SK-N-MC (cell line): ENCODE data around the gene TMEM273.

ENCODE experiments used
- DNase-seq: peaks from one replicate; pipeline ENCODE4 v3.0.0-alpha.2; 2011; ENCODE audit warnings: low read depth, low spot score
- H3K27ac ChIP-seq: fragments of 200-600 bp; sonication (generic); 2 replicates; pipeline ENCODE4 v1.5.1; 2016; ENCODE audit warnings: mixed run types
- H3K36me3 ChIP-seq: fragments of 200-600 bp; sonication (generic); 2 replicates; pipeline ENCODE4 v1.6.1; 2017; ENCODE audit warnings: antibody characterized with exemption, low read length, mixed read lengths; ENCODE audit not compliant: insufficient read depth
- H3K4me3 ChIP-seq: fragments of 200-600 bp; sonication (generic); 2 replicates; pipeline ENCODE4 v1.5.1; 2016
- H3K9ac ChIP-seq: fragments of 200-600 bp; sonication (generic); 2 replicates; pipeline ENCODE4 v1.8.0; 2017; ENCODE audit warnings: mixed run types, mixed read lengths; ENCODE audit not compliant: insufficient read length
- H3K9me3 ChIP-seq: fragments of 200-600 bp; sonication (generic); 2 replicates; pipeline ENCODE4 v1.6.1; 2017; ENCODE audit warnings: low read depth, mild to moderate bottlenecking, antibody characterized with exemption, low read length, moderate library complexity, mixed read lengths
- EZH2 ChIP-seq: fragments of 200-600 bp; sonication (generic); IDR thresholded peaks from one replicate; pipeline ENCODE4 v1.6.1; 2017; ENCODE audit warnings: antibody characterized with exemption
- FOXP2 ChIP-seq: optimal IDR thresholded peaks from 2 replicates; pipeline ENCODE3; 2011; ENCODE audit warnings: mild to moderate bottlenecking, moderate library complexity; ENCODE audit not compliant: insufficient read depth; ENCODE audit errors: extremely low read length, control extremely low read depth
- POLR2AphosphoS5 ChIP-seq: IDR thresholded peaks from 2 replicates; pipeline ENCODE4 v1.6.1; 2012; ENCODE audit warnings: mild to moderate bottlenecking, low read depth, low read length, borderline replicate concordance

The TMEM273 gene

DNA sequence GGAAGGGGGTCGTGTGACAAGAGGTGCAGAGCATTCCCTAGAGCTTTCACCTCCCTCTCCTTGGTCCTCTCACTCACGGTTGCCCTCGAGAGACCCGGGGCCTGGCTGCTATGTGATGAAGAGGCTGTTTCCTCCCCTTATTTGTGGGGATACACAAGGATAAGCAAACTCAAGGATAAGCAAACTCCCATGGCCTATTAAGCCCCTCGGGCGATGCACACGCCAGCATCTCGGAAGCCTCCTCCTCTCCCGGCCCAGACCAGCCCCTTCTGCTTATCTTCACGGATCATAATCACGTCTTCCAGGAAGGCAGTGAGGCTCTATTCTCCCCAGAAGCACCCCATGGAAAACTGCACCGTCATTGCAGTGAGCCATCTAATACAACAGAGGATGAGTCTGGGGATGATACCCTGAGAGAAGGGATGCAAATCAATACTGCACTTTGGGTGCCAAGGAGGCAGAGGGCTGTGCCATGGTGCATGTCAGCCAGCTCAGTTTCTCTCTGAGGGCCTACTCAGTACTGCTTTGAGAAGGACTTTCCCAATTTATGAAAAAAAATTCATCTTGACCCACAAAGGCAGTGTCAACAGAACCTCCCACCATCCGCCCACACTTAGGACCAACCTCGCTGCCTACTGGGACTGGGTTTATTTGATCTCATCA, 22.2 kb downstream of the TMEM273 start:
- DNase-seq: no peak
- Histone ChIP-seq H3K27ac (no peak overlapping the region), H3K9ac (no peak overlapping the region), H3K36me3 (no peaks in the 10 kb centered on the region), H3K4me3 (no peak overlapping the region), H3K9me3 (no peaks in the 10 kb centered on the region)
- TF ChIP-seq EZH2 (no peak), POLR2AphosphoS5 (no peak), FOXP2 (no peak)

DNA sequence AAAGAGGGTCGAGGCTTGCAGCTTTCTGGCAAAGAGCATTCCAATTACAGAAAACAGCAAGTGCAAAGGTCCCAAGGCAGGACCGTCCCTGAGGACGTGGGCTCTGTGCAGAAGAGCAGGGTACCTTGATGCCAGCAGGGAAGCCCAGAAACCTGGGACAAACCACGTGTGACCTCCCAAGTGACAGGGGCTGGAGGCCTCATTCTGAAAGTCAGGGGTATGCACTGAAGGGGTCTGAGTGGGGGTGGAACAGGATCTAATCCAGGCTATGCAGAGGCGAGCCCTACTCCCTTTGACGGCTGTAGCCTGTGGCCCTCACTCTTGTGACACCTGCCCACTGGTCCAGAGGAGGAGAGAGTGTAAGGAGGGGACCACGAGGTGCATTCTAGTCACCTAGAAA, 22.9 kb downstream of the TMEM273 start:
- no peak overlapping the region for H3K27ac ChIP-seq
- DNase-seq: no peak
- no peak overlapping the region for H3K9ac ChIP-seq
- no peak for TF ChIP-seq EZH2
- TF ChIP-seq FOXP2: no peak
- no peak for TF ChIP-seq POLR2AphosphoS5
- H3K36me3 ChIP-seq: no peaks in the 10 kb centered on the region
- H3K4me3 ChIP-seq: no peak overlapping the region
- no peaks in the 10 kb centered on the region for H3K9me3 ChIP-seq

GRCh38 chr10:49164559-49165188, 23.5 kb downstream of the TMEM273 start:
- no peak overlapping the region for H3K4me3 ChIP-seq
- H3K36me3 ChIP-seq: no peaks in the 10 kb centered on the region
- H3K27ac ChIP-seq: no peak overlapping the region
- H3K9ac ChIP-seq: no peak overlapping the region
- TF ChIP-seq EZH2 (no peak), FOXP2 (no peak), POLR2AphosphoS5 (no peak)
- H3K9me3 ChIP-seq: no peaks in the 10 kb centered on the region
- no peak for DNase-seq

DNA sequence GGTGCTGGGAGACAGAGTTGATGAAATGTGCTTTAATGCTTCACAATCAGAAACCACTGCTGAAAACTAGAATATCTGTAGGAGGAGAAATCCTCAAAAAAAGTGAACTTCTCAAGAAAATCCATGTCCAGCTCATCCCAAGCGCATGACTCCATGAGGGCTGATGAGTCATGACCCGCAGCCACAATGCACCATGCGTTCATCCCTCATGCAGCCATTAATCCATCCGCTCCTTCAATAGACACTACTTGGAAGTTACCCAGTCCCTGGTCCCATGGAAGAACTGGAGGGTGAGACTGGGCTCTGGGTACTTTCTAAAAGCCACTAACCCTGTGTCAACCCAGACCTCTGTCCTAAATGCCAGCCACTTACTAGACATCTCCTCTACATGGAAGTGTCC, 24.4 kb downstream of the TMEM273 start:
- TF ChIP-seq FOXP2 (no peak), EZH2 (no peak), POLR2AphosphoS5 (no peak)
- Histone ChIP-seq H3K9me3 (no peaks in the 10 kb centered on the region), H3K4me3 (no peak overlapping the region), H3K9ac (no peak overlapping the region), H3K27ac (no peak overlapping the region), H3K36me3 (no peaks in the 10 kb centered on the region)
- no peak for DNase-seq

- H3K4me3 ChIP-seq: no peak overlapping the region
- TF ChIP-seq EZH2 (no peak), FOXP2 (no peak), POLR2AphosphoS5 (no peak)
- no peak overlapping the region for H3K9ac ChIP-seq
- H3K27ac ChIP-seq: no peak overlapping the region
- no peak for DNase-seq
- no peaks in the 10 kb centered on the region for H3K9me3 ChIP-seq
- H3K36me3 ChIP-seq: no peaks in the 10 kb centered on the region
Measured at GRCh38 chr10:49162761-49163310, 25.4 kb downstream of the TMEM273 start.

GRCh38 chr10:49162063-49162462, 26.1 kb downstream of the TMEM273 start:
- H3K27ac ChIP-seq: no peak overlapping the region
- no peaks in the 10 kb centered on the region for H3K36me3 ChIP-seq
- no peak for DNase-seq
- H3K9me3 ChIP-seq: no peaks in the 10 kb centered on the region
- TF ChIP-seq POLR2AphosphoS5 (no peak), FOXP2 (no peak), EZH2 (no peak)
- H3K9ac ChIP-seq: no peak overlapping the region
- H3K4me3 ChIP-seq: no peak overlapping the region

- no peaks in the 10 kb centered on the region for H3K9me3 ChIP-seq
Measured at GRCh38 chr10:49161411-49161997, 26.7 kb downstream of the TMEM273 start.

GRCh38 chr10:49160814-49161213, 27.4 kb downstream of the TMEM273 start:
- no peaks in the 10 kb centered on the region for H3K9me3 ChIP-seq
- H3K27ac ChIP-seq: no peak overlapping the region
- no peak for TF ChIP-seq POLR2AphosphoS5
- TF ChIP-seq FOXP2: no peak
- TF ChIP-seq EZH2: no peak
- H3K9ac ChIP-seq: no peak overlapping the region
- DNase-seq: no peak
- H3K4me3 ChIP-seq: no peak overlapping the region
- no peaks in the 10 kb centered on the region for H3K36me3 ChIP-seq

More at GRCh38 chr10:49161411-49161997, 26.7 kb downstream of the TMEM273 start:
- TF ChIP-seq POLR2AphosphoS5: no peak
- no peak for TF ChIP-seq FOXP2
- TF ChIP-seq EZH2: no peak
- no peak for DNase-seq
- no peak overlapping the region for H3K4me3 ChIP-seq
- no peaks in the 10 kb centered on the region for H3K36me3 ChIP-seq
- H3K27ac ChIP-seq: no peak overlapping the region
- H3K9ac ChIP-seq: no peak overlapping the region

DNA sequence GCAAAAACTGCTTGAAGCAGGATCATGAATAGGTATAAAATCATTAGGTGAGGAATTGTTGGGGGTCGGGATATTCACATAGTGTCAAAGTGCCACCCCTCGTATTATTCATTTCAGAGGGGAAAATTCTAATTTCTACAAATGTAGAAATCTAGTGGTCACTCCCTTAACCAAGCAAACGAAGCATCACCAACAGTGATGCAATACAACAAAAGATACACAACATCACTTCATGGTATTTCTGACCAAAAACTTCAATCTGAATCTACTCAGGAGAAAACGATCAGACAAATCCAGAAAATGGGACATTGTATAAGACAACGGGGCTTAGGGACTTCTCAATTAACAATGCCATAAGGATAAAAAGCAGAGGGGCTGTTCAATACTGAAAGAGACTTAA, 28.1 kb downstream of the TMEM273 start:
- Histone ChIP-seq H3K9ac (no peak overlapping the region), H3K4me3 (no peak overlapping the region), H3K36me3 (no peaks in the 10 kb centered on the region), H3K27ac (no peak overlapping the region), H3K9me3 (no peaks in the 10 kb centered on the region)
- no peak for DNase-seq
- TF ChIP-seq POLR2AphosphoS5 (no peak), EZH2 (no peak), FOXP2 (no peak)
